IMR-90 (cell line): ENCODE data around the gene VIPR1. TPM values are rescaled to one million over a fixed set of nuclear protein-coding genes. Genes with fewer than 3 reads are reported as not detected.

Source experiments
- ATAC-seq: fragments of 200-7000 bp; cut with Tn5 transposase; 2 replicates; pipeline ENCODE4 v1.9.1; 2020; ENCODE audit warnings: low read depth, mild to moderate bottlenecking, moderate library complexity
- BruUV-seq: library from RNA; stranded (reverse); fragments of 400-500 nt; replicated peaks from 2 replicates; lab custom pipeline; 2021; lab: Mats Ljungman, UMichigan
- CTCF ChIA-PET: fragments of 300-600 bp; formaldehyde crosslinking; extraction: SDS; loops from one replicate; lab custom pipeline; 2021; ENCODE audit warnings: antibody characterized with exemption; lab: Yijun Ruan, JAX
- POLR2A ChIA-PET: fragments of 300-600 bp; sonication (Branson Sonifier 250); formaldehyde crosslinking; loops from one replicate; lab custom pipeline; 2022; ENCODE audit warnings: antibody characterized with exemption; ENCODE audit not compliant: unreplicated experiment; lab: Charles Lee
- DNase-seq: peaks from one replicate; pipeline ENCODE4 v3.0.0; 2013
- H2AFZ ChIP-seq: replicated peaks from 2 replicates; pipeline ENCODE3; 2013; ENCODE audit warnings: low read length, mild to moderate bottlenecking; ENCODE audit not compliant: poor library complexity
- H2AK5ac ChIP-seq: 2 replicates; pipeline ENCODE4 v1.6.1; 2013; ENCODE audit warnings: low read depth, low read length, inconsistent platforms
- H2AK9ac ChIP-seq: replicated peaks from 2 replicates; pipeline ENCODE3; 2013; ENCODE audit warnings: mild to moderate bottlenecking, low read depth, low read length, moderate library complexity; ENCODE audit not compliant: poor library complexity
- H2BK120ac ChIP-seq: 2 replicates; pipeline ENCODE4 v1.6.1; 2013; ENCODE audit warnings: low read depth, low read length, inconsistent platforms
- H2BK15ac ChIP-seq: 3 replicates; pipeline ENCODE4 v1.6.1; 2013; ENCODE audit warnings: low read depth, low read length, inconsistent platforms
- H2BK20ac ChIP-seq: 2 replicates; pipeline ENCODE4 v1.6.1; 2013; ENCODE audit warnings: low read depth, mild to moderate bottlenecking, inconsistent platforms, low read length, moderate library complexity
- H2BK5ac ChIP-seq: 2 replicates; pipeline ENCODE4 v1.6.1; 2013; ENCODE audit warnings: mild to moderate bottlenecking, low read depth, low read length, inconsistent platforms; ENCODE audit not compliant: poor library complexity, severe bottlenecking
- H3K14ac ChIP-seq: replicated peaks from 2 replicates; pipeline ENCODE4 v1.6.1; 2013; ENCODE audit warnings: low read depth, low read length, inconsistent platforms
- H3K18ac ChIP-seq: 2 replicates; pipeline ENCODE4 v1.6.1; 2013; ENCODE audit warnings: low read depth, low read length, control low read depth
- H3K23ac ChIP-seq: 2 replicates; pipeline ENCODE4 v1.6.1; 2013; ENCODE audit warnings: low read depth, low read length, inconsistent platforms
- H3K27ac ChIP-seq: 2 replicates; pipeline ENCODE4 v1.5.1; 2013; ENCODE audit warnings: mild to moderate bottlenecking, control low read depth, low read length; ENCODE audit not compliant: insufficient read depth
- H3K27me3 ChIP-seq: 2 replicates; pipeline ENCODE4 v1.6.1; 2013; ENCODE audit warnings: low read length; ENCODE audit not compliant: control insufficient read depth, insufficient read depth
- H3K36me3 ChIP-seq: 2 replicates; pipeline ENCODE4 v1.6.1; 2013; ENCODE audit warnings: low read length, mixed read lengths; ENCODE audit not compliant: control insufficient read depth, insufficient read depth
- H3K4ac ChIP-seq: 2 replicates; pipeline ENCODE4 v1.6.1; 2013; ENCODE audit warnings: low read depth, low read length, inconsistent platforms
- H3K4me1 ChIP-seq: 2 replicates; pipeline ENCODE4 v1.6.1; 2013; ENCODE audit warnings: low read length, mixed read lengths; ENCODE audit not compliant: control insufficient read depth, insufficient read depth
- H3K4me2 ChIP-seq: 2 replicates; pipeline ENCODE4 v1.6.1; 2013; ENCODE audit warnings: low read depth, mild to moderate bottlenecking, control low read depth, low read length, moderate library complexity
- H3K4me3 ChIP-seq: 2 replicates; pipeline ENCODE4 v1.5.1; 2013; ENCODE audit warnings: low read depth, mild to moderate bottlenecking, control low read depth, low read length, moderate library complexity; ENCODE audit not compliant: insufficient read depth
- H3K56ac ChIP-seq: 2 replicates; pipeline ENCODE4 v1.6.1; 2013; ENCODE audit warnings: low read length, inconsistent platforms; ENCODE audit not compliant: insufficient read depth; ENCODE audit errors: extremely low read depth
- H3K79me1 ChIP-seq, 2 experiments: 2 replicates each; pipeline ENCODE4 v1.6.1; 2013; ENCODE audit warnings: low read length in 2 of 2, inconsistent platforms in 1 of 2, low read depth in 1 of 2
- H3K9ac ChIP-seq: 2 replicates; pipeline ENCODE4 v1.6.1; 2013; ENCODE audit warnings: low read depth, low read length, control low read depth
- H3K9me1 ChIP-seq: 2 replicates; pipeline ENCODE4 v1.6.1; 2013; ENCODE audit warnings: low read length, inconsistent platforms; ENCODE audit not compliant: insufficient read depth
- H3K9me3 ChIP-seq: 2 replicates; pipeline ENCODE4 v1.6.1; 2013; ENCODE audit warnings: low read length; ENCODE audit not compliant: control insufficient read depth, insufficient read depth
- H4K20me1 ChIP-seq: 2 replicates; pipeline ENCODE4 v1.6.1; 2013; ENCODE audit warnings: low read length, inconsistent platforms; ENCODE audit not compliant: insufficient read depth
- H4K5ac ChIP-seq: 2 replicates; pipeline ENCODE4 v1.6.1; 2013; ENCODE audit warnings: mild to moderate bottlenecking, low read depth, low read length, control low read depth
- H4K8ac ChIP-seq, 2 experiments: 2 replicates each; pipeline ENCODE4 v1.6.1; 2013; ENCODE audit warnings: low read depth in 2 of 2, low read length in 2 of 2, control low read depth in 1 of 2, inconsistent platforms in 1 of 2
- H4K91ac ChIP-seq: 2 replicates; pipeline ENCODE4 v1.6.1; 2013; ENCODE audit warnings: low read depth, low read length, inconsistent platforms; ENCODE audit not compliant: insufficient read depth
- CEBPB ChIP-seq: IDR thresholded peaks from 2 replicates; pipeline ENCODE4 v1.6.1; 2012; ENCODE audit warnings: low read depth, low read length, improper control_type of control experiment
- CHD1 ChIP-seq: IDR thresholded peaks from 2 replicates; pipeline ENCODE4 v1.6.1; 2012; ENCODE audit warnings: low read depth, low read length, improper control_type of control experiment
- MAFK ChIP-seq: IDR thresholded peaks from 2 replicates; pipeline ENCODE4 v1.6.1; 2012; ENCODE audit warnings: low read depth, low read length, improper control_type of control experiment
- MXI1 ChIP-seq: IDR thresholded peaks from 2 replicates; pipeline ENCODE4 v1.6.1; 2012; ENCODE audit warnings: low read depth, mild to moderate bottlenecking, low read length, moderate library complexity, borderline replicate concordance
- NFE2L2 ChIP-seq: fragments of 150-350 bp; IDR thresholded peaks from 2 replicates; pipeline ENCODE4 v1.6.1; 2016; ENCODE audit warnings: low read depth, mild to moderate bottlenecking, low read length
- SMC3 ChIP-seq: fragments of 150-350 bp; IDR thresholded peaks from 2 replicates; pipeline ENCODE4 v1.6.1; 2016; ENCODE audit warnings: low read depth, mild to moderate bottlenecking, antibody characterized with exemption, low read length, moderate library complexity
- WGBS, 2 experiments: methylation state at CpG; one replicate each; pipeline versions ENCODE4 v1.1.5 to v1.1.7; 2013; ENCODE audit warnings: missing lambda C conversion rate in 2 of 2; ENCODE audit not compliant: insufficient read length in 1 of 2; ENCODE audit errors: extremely low coverage in 2 of 2; 5-methylcytosine and 5-hydroxymethylcytosine counted together
- dilution Hi-C: fragments of 300-500 bp; cut with HindIII; formaldehyde crosslinking; loops from one replicate; pipeline ENCODE4 v1.14.3; 2018; ENCODE audit warnings: low sequenced_read_pairs; ENCODE audit not compliant: unreplicated experiment
- in situ Hi-C: fragments of 300-500 bp; cut with MboI; formaldehyde crosslinking; loops from 3 replicates; pipeline ENCODE4 v1.14.3; 2019; ENCODE audit warnings: low sequenced_read_pairs, inconsistent platforms, mixed read lengths
- intact Hi-C: fragments of 100-400 bp; cut with micrococcal nuclease; formaldehyde crosslinking; loops from 2 replicates; pipeline ENCODE4 v1.10.0; 2022
- polyA plus RNA-seq, 3 experiments: library from polyadenylated mRNA; depleted of rRNA; stranded (reverse); fragments of >200 nt; gene quantifications; 2 replicates each; pipeline ENCODE4 v1.2.3, GENCODE V29; 2012; ENCODE audit warnings: low replicate concordance in 1 of 3
- total RNA-seq: library from RNA; depleted of rRNA; stranded (reverse); fragments of >200 nt; gene quantifications from 2 replicates; pipeline ENCODE4 v1.2.3, GENCODE V29; 2012
- TF ChIP-seq, protein P1 (sequence below): conservative IDR thresholded peaks from 2 replicates; pipeline ENCODE4 v1.5.1; 2012; ENCODE audit warnings: mild to moderate bottlenecking, low read depth, low read length, improper control_type of control experiment

VIPR1 gene
- total and polyA plus RNA-seq, 2 of the 4 experiments (the other 2 are of a cell fraction), result not detected

- 56% methylated on average over 5 of the region's 14 CpGs; no CpG with 5 or more reads in 1 of the 2 experiments for WGBS, 2 experiments
- no TSS peak for BruUV-seq
- no peak overlapping the region for H3K4ac ChIP-seq
- no peak overlapping the region for H3K27ac ChIP-seq
- no peak overlapping the region for H4K91ac ChIP-seq
- ATAC-seq, result 0 out of 2 replicates have a peak, but pooled peaks have one; percentile 25
- H3K18ac ChIP-seq, result no peak overlapping the region
- H3K4me3 ChIP-seq, result no peak overlapping the region
- H3K79me1 ChIP-seq, result no peaks in the 10 kb centered on the region
- no peak overlapping the region for H3K9ac ChIP-seq
- no peak for DNase-seq
- no peak overlapping the region for H2BK5ac ChIP-seq
- H4K5ac ChIP-seq, result no peak overlapping the region
- 0 out of 2 replicates have a peak, but pooled peaks cover 4% of the 10 kb centered on the region for H3K9me1 ChIP-seq
- no peak overlapping the region for H3K14ac ChIP-seq
- H3K9me3 ChIP-seq, result no peaks in the 10 kb centered on the region
- in situ Hi-C loops (loop anchor here (10.0 kb wide), 2 partner anchors 285 to 305 kb away; no protein-coding TSS in a partner anchor), intact Hi-C loops (loop anchor here (10.0 kb wide), 1 partner anchor 345 kb away; no protein-coding TSS in a partner anchor), dilution Hi-C loops (no loop called here)
- no peak overlapping the region for H4K8ac ChIP-seq
- no peaks in the 10 kb centered on the region for H4K20me1 ChIP-seq
- H3K36me3 ChIP-seq, result no peaks in the 10 kb centered on the region
- no peak overlapping the region for H2AK9ac ChIP-seq
- no peak overlapping the region for H2BK120ac ChIP-seq
- no peak overlapping the region for H2BK20ac ChIP-seq
- peaks cover 3% of the 10 kb centered on the region; the same call in 1 of the 2 replicates for H3K27me3 ChIP-seq
- ChIA-PET POLR2A (no interaction called here), CTCF (no interaction called here)
- H3K4me2 ChIP-seq, result no peak overlapping the region
- no peak overlapping the region for H3K23ac ChIP-seq
- H2BK15ac ChIP-seq, result no peak overlapping the region
- no peak overlapping the region for H2AK5ac ChIP-seq
- TF ChIP-seq MAFK, result no peak
- TF ChIP-seq NFE2L2, result no peak
- no peak for TF ChIP-seq SMC3
- TF ChIP-seq CEBPB, result no peak
- no peak for TF ChIP-seq MXI1
- TF ChIP-seq CHD1, result no peak
- TF ChIP-seq, protein P1, sequence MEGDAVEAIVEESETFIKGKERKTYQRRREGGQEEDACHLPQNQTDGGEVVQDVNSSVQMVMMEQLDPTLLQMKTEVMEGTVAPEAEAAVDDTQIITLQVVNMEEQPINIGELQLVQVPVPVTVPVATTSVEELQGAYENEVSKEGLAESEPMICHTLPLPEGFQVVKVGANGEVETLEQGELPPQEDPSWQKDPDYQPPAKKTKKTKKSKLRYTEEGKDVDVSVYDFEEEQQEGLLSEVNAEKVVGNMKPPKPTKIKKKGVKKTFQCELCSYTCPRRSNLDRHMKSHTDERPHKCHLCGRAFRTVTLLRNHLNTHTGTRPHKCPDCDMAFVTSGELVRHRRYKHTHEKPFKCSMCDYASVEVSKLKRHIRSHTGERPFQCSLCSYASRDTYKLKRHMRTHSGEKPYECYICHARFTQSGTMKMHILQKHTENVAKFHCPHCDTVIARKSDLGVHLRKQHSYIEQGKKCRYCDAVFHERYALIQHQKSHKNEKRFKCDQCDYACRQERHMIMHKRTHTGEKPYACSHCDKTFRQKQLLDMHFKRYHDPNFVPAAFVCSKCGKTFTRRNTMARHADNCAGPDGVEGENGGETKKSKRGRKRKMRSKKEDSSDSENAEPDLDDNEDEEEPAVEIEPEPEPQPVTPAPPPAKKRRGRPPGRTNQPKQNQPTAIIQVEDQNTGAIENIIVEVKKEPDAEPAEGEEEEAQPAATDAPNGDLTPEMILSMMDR, result peak; percentile 43
- H2AFZ ChIP-seq, result peak overlapping the region; percentile 39
- H3K4me1 ChIP-seq, result no peaks in the 10 kb centered on the region; the same call in 1 of the 2 replicates
- H3K56ac ChIP-seq, result no peak overlapping the region
Observed at GRCh38 chr3:42539871-42540714, 37.6 kb downstream of the VIPR1 start.
